GM12801 (cell line): Measurements from ENCODE around the gene NT5M.

Source experiments
- CTCF ChIP-seq: IDR thresholded peaks from one replicate; pipeline ENCODE4 v1.5.1; 2011; ENCODE audit warnings: control low read depth; ENCODE audit not compliant: insufficient read length; ENCODE audit errors: extremely low read depth

Gene NT5M

GRCh38 chr17:17303010-17303846, at the start of gene NT5M:
Gene NT5M (plus strand): TSS chr17:17303373. CDS start chr17:17303551, 178 bp downstream.
- no peak for TF ChIP-seq CTCF

DNA sequence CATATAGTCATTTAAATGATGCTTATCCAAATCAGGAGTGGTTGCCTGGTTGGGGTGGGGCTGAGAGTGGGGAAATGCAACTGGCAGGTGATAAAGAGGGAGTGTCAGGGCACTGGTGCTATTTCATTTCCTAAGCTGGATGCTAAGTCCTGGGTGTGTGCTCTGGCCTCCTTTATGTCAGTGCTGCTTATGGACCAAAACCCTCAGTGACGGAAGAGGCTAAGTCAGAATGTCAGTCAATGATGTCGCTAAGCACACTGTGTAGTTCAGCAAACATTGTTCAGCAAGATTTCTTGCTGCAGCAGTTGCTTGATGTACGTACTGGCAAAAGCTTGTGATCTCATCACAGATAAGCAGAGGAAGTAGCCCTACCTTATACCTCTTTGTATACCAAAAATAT, 49.8 kb upstream of the NT5M start:
- TF ChIP-seq CTCF, result no peak

DNA sequence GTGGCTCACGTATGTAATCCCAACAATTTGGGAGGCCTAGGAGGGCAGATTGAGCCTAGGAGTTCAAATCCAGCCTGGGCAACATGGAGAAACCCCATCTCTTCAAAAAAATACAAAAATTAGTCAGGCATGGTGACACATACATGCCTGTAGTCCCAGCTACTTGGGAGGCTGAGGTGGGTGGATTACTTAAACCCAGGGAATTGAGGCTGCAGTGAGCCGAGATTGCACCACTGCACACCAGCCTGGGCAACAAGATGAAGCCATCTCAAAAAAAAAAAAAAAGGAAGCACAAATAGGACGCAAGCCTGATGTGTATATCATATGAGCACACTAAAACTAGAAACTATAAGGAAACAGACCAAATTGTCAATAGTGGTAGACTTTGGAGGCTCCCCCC, 49.1 kb upstream of the NT5M start:
- no peak for TF ChIP-seq CTCF

DNA sequence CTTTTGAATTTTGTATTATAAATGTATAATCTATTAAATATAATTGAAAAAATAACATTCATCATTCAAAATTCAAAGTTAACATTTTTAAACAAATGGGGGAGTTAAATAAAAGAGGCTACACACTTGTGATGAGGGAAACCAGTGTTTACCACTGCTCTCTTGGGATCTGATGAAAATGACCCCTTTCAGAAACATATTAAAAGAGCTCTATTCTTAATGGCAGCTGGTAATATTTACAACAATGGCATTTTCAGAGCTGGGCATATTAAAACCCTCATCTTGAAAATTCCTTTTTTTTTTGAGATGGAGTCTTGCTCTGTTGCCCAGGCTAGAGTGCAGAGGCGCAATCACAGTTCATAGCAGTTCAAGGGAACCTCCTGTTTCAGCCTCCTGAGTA, 46.9 kb upstream of the NT5M start:
- no peak for TF ChIP-seq CTCF

DNA sequence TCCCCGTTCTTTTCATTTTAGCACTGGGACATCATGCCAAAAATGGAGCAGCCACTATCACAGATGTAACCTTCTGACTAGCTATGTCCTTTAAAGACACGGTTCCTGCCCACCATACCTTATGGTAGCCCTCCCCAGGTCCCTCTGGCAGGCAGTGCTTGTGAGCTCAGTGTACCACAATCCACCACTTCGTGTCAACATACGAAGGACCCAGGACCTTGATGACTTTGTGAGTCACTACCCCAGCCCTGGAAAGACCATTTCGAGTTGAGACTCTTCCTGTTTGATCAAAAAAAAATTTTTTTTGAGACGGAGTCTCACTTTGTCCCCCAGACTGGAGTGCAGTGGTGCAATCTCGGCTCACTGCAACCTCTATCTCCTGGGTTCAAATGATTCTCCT, 45.2 kb upstream of the NT5M start:
- no peak for TF ChIP-seq CTCF

- TF ChIP-seq CTCF, result no peak
Observed at GRCh38 chr17:17258998-17259397, 44.2 kb upstream of the NT5M start.

- TF ChIP-seq CTCF, result no peak
Observed at GRCh38 chr17:17264430-17264829, 38.7 kb upstream of the NT5M start.
